IMR-90 (cell line): ENCODE measurements around the gene PRELID1. TPM values are rescaled to one million over a fixed set of nuclear protein-coding genes. Genes with fewer than 3 reads are reported as not detected.

Experiments
- ATAC-seq: fragments of 200-7000 bp; cut with Tn5 transposase; 2 replicates; pipeline ENCODE4 v1.9.1; 2020; ENCODE audit warnings: low read depth, mild to moderate bottlenecking, moderate library complexity
- BruUV-seq: library from RNA; stranded (reverse); fragments of 400-500 nt; replicated peaks from 2 replicates; lab custom pipeline; 2021; lab: Mats Ljungman, UMichigan
- CTCF ChIA-PET: fragments of 300-600 bp; formaldehyde crosslinking; extraction: SDS; loops from one replicate; lab custom pipeline; 2021; ENCODE audit warnings: antibody characterized with exemption; lab: Yijun Ruan, JAX
- POLR2A ChIA-PET: fragments of 300-600 bp; sonication (Branson Sonifier 250); formaldehyde crosslinking; loops from one replicate; lab custom pipeline; 2022; ENCODE audit warnings: antibody characterized with exemption; ENCODE audit not compliant: unreplicated experiment; lab: Charles Lee
- DNase-seq: peaks from one replicate; pipeline ENCODE4 v3.0.0; 2013
- H2AFZ ChIP-seq: replicated peaks from 2 replicates; pipeline ENCODE3; 2013; ENCODE audit warnings: low read length, mild to moderate bottlenecking; ENCODE audit not compliant: poor library complexity
- H2AK5ac ChIP-seq: 2 replicates; pipeline ENCODE4 v1.6.1; 2013; ENCODE audit warnings: low read depth, low read length, inconsistent platforms
- H2AK9ac ChIP-seq: replicated peaks from 2 replicates; pipeline ENCODE3; 2013; ENCODE audit warnings: mild to moderate bottlenecking, low read depth, low read length, moderate library complexity; ENCODE audit not compliant: poor library complexity
- H2BK120ac ChIP-seq: 2 replicates; pipeline ENCODE4 v1.6.1; 2013; ENCODE audit warnings: low read depth, low read length, inconsistent platforms
- H2BK15ac ChIP-seq: 3 replicates; pipeline ENCODE4 v1.6.1; 2013; ENCODE audit warnings: low read depth, low read length, inconsistent platforms
- H2BK20ac ChIP-seq: 2 replicates; pipeline ENCODE4 v1.6.1; 2013; ENCODE audit warnings: low read depth, mild to moderate bottlenecking, inconsistent platforms, low read length, moderate library complexity
- H2BK5ac ChIP-seq: 2 replicates; pipeline ENCODE4 v1.6.1; 2013; ENCODE audit warnings: mild to moderate bottlenecking, low read depth, low read length, inconsistent platforms; ENCODE audit not compliant: poor library complexity, severe bottlenecking
- H3K14ac ChIP-seq: replicated peaks from 2 replicates; pipeline ENCODE4 v1.6.1; 2013; ENCODE audit warnings: low read depth, low read length, inconsistent platforms
- H3K18ac ChIP-seq: 2 replicates; pipeline ENCODE4 v1.6.1; 2013; ENCODE audit warnings: low read depth, low read length, control low read depth
- H3K23ac ChIP-seq: 2 replicates; pipeline ENCODE4 v1.6.1; 2013; ENCODE audit warnings: low read depth, low read length, inconsistent platforms
- H3K27ac ChIP-seq: 2 replicates; pipeline ENCODE4 v1.5.1; 2013; ENCODE audit warnings: mild to moderate bottlenecking, control low read depth, low read length; ENCODE audit not compliant: insufficient read depth
- H3K27me3 ChIP-seq: 2 replicates; pipeline ENCODE4 v1.6.1; 2013; ENCODE audit warnings: low read length; ENCODE audit not compliant: control insufficient read depth, insufficient read depth
- H3K36me3 ChIP-seq: 2 replicates; pipeline ENCODE4 v1.6.1; 2013; ENCODE audit warnings: low read length, mixed read lengths; ENCODE audit not compliant: control insufficient read depth, insufficient read depth
- H3K4ac ChIP-seq: 2 replicates; pipeline ENCODE4 v1.6.1; 2013; ENCODE audit warnings: low read depth, low read length, inconsistent platforms
- H3K4me1 ChIP-seq: 2 replicates; pipeline ENCODE4 v1.6.1; 2013; ENCODE audit warnings: low read length, mixed read lengths; ENCODE audit not compliant: control insufficient read depth, insufficient read depth
- H3K4me2 ChIP-seq: 2 replicates; pipeline ENCODE4 v1.6.1; 2013; ENCODE audit warnings: low read depth, mild to moderate bottlenecking, control low read depth, low read length, moderate library complexity
- H3K4me3 ChIP-seq: 2 replicates; pipeline ENCODE4 v1.5.1; 2013; ENCODE audit warnings: low read depth, mild to moderate bottlenecking, control low read depth, low read length, moderate library complexity; ENCODE audit not compliant: insufficient read depth
- H3K56ac ChIP-seq: 2 replicates; pipeline ENCODE4 v1.6.1; 2013; ENCODE audit warnings: low read length, inconsistent platforms; ENCODE audit not compliant: insufficient read depth; ENCODE audit errors: extremely low read depth
- H3K79me1 ChIP-seq, 2 experiments: 2 replicates each; pipeline ENCODE4 v1.6.1; 2013; ENCODE audit warnings: low read length in 2 of 2, inconsistent platforms in 1 of 2, low read depth in 1 of 2
- H3K9ac ChIP-seq: 2 replicates; pipeline ENCODE4 v1.6.1; 2013; ENCODE audit warnings: low read depth, low read length, control low read depth
- H3K9me1 ChIP-seq: 2 replicates; pipeline ENCODE4 v1.6.1; 2013; ENCODE audit warnings: low read length, inconsistent platforms; ENCODE audit not compliant: insufficient read depth
- H3K9me3 ChIP-seq: 2 replicates; pipeline ENCODE4 v1.6.1; 2013; ENCODE audit warnings: low read length; ENCODE audit not compliant: control insufficient read depth, insufficient read depth
- H4K20me1 ChIP-seq: 2 replicates; pipeline ENCODE4 v1.6.1; 2013; ENCODE audit warnings: low read length, inconsistent platforms; ENCODE audit not compliant: insufficient read depth
- H4K5ac ChIP-seq: 2 replicates; pipeline ENCODE4 v1.6.1; 2013; ENCODE audit warnings: mild to moderate bottlenecking, low read depth, low read length, control low read depth
- H4K8ac ChIP-seq, 2 experiments: 2 replicates each; pipeline ENCODE4 v1.6.1; 2013; ENCODE audit warnings: low read depth in 2 of 2, low read length in 2 of 2, control low read depth in 1 of 2, inconsistent platforms in 1 of 2
- H4K91ac ChIP-seq: 2 replicates; pipeline ENCODE4 v1.6.1; 2013; ENCODE audit warnings: low read depth, low read length, inconsistent platforms; ENCODE audit not compliant: insufficient read depth
- BHLHE40 ChIP-seq: fragments of 150-350 bp; IDR thresholded peaks from 2 replicates; pipeline ENCODE4 v1.6.1; 2016; ENCODE audit warnings: mild to moderate bottlenecking, low read depth, low read length
- CEBPB ChIP-seq: IDR thresholded peaks from 2 replicates; pipeline ENCODE4 v1.6.1; 2012; ENCODE audit warnings: low read depth, low read length, improper control_type of control experiment
- CHD1 ChIP-seq: IDR thresholded peaks from 2 replicates; pipeline ENCODE4 v1.6.1; 2012; ENCODE audit warnings: low read depth, low read length, improper control_type of control experiment
- ELK1 ChIP-seq: fragments of 150-350 bp; IDR thresholded peaks from 2 replicates; pipeline ENCODE4 v1.6.1; 2016; ENCODE audit warnings: low read depth, mild to moderate bottlenecking, low read length, moderate library complexity, borderline replicate concordance
- FOS ChIP-seq: fragments of 150-350 bp; IDR thresholded peaks from 2 replicates; pipeline ENCODE4 v1.6.1; 2016; ENCODE audit warnings: low read depth, low read length
- MAFK ChIP-seq: IDR thresholded peaks from 2 replicates; pipeline ENCODE4 v1.6.1; 2012; ENCODE audit warnings: low read depth, low read length, improper control_type of control experiment
- MAZ ChIP-seq: IDR thresholded peaks from 2 replicates; pipeline ENCODE4 v1.6.1; 2012; ENCODE audit warnings: low read depth, mild to moderate bottlenecking, low read length, improper control_type of control experiment, moderate library complexity, borderline replicate concordance
- MXI1 ChIP-seq: IDR thresholded peaks from 2 replicates; pipeline ENCODE4 v1.6.1; 2012; ENCODE audit warnings: low read depth, mild to moderate bottlenecking, low read length, moderate library complexity, borderline replicate concordance
- NFE2L2 ChIP-seq: fragments of 150-350 bp; IDR thresholded peaks from 2 replicates; pipeline ENCODE4 v1.6.1; 2016; ENCODE audit warnings: low read depth, mild to moderate bottlenecking, low read length
- POLR2A ChIP-seq: IDR thresholded peaks from 2 replicates; pipeline ENCODE4 v1.6.1; 2012; ENCODE audit warnings: mild to moderate bottlenecking, low read depth, low read length
- RAD21 ChIP-seq: IDR thresholded peaks from 2 replicates; pipeline ENCODE4 v1.6.1; 2012; ENCODE audit warnings: low read length, improper control_type of control experiment
- RCOR1 ChIP-seq: IDR thresholded peaks from 2 replicates; pipeline ENCODE4 v1.6.1; 2012; ENCODE audit warnings: mild to moderate bottlenecking, low read length, improper control_type of control experiment; ENCODE audit not compliant: insufficient replicate concordance
- RFX5 ChIP-seq: IDR thresholded peaks from 2 replicates; pipeline ENCODE4 v1.8.0; 2012; ENCODE audit warnings: low read depth, mild to moderate bottlenecking, low read length, moderate library complexity
- SMC3 ChIP-seq: fragments of 150-350 bp; IDR thresholded peaks from 2 replicates; pipeline ENCODE4 v1.6.1; 2016; ENCODE audit warnings: low read depth, mild to moderate bottlenecking, antibody characterized with exemption, low read length, moderate library complexity
- USF2 ChIP-seq: fragments of 150-350 bp; IDR thresholded peaks from 2 replicates; pipeline ENCODE4 v1.6.1; 2017; ENCODE audit warnings: mild to moderate bottlenecking, antibody characterized with exemption, low read length, low read depth
- WGBS, 2 experiments: methylation state at CpG; one replicate each; pipeline versions ENCODE4 v1.1.5 to v1.1.7; 2013; ENCODE audit warnings: missing lambda C conversion rate in 2 of 2; ENCODE audit not compliant: insufficient read length in 1 of 2; ENCODE audit errors: extremely low coverage in 2 of 2; 5-methylcytosine and 5-hydroxymethylcytosine counted together
- dilution Hi-C: fragments of 300-500 bp; cut with HindIII; formaldehyde crosslinking; loops from one replicate; pipeline ENCODE4 v1.14.3; 2018; ENCODE audit warnings: low sequenced_read_pairs; ENCODE audit not compliant: unreplicated experiment
- in situ Hi-C: fragments of 300-500 bp; cut with MboI; formaldehyde crosslinking; loops from 3 replicates; pipeline ENCODE4 v1.14.3; 2019; ENCODE audit warnings: low sequenced_read_pairs, inconsistent platforms, mixed read lengths
- intact Hi-C: fragments of 100-400 bp; cut with micrococcal nuclease; formaldehyde crosslinking; loops from 2 replicates; pipeline ENCODE4 v1.10.0; 2022
- polyA plus RNA-seq, 3 experiments: library from polyadenylated mRNA; depleted of rRNA; stranded (reverse); fragments of >200 nt; gene quantifications; 2 replicates each; pipeline ENCODE4 v1.2.3, GENCODE V29; 2012; ENCODE audit warnings: low replicate concordance in 1 of 3
- total RNA-seq: library from RNA; depleted of rRNA; stranded (reverse); fragments of >200 nt; gene quantifications from 2 replicates; pipeline ENCODE4 v1.2.3, GENCODE V29; 2012
- TF ChIP-seq, protein P1 (sequence below): conservative IDR thresholded peaks from 2 replicates; pipeline ENCODE4 v1.5.1; 2012; ENCODE audit warnings: mild to moderate bottlenecking, low read depth, low read length, improper control_type of control experiment

PRELID1 gene
- total and polyA plus RNA-seq, 2 of the 4 experiments (the other 2 are of a cell fraction): 116 to 239 TPM

DNA sequence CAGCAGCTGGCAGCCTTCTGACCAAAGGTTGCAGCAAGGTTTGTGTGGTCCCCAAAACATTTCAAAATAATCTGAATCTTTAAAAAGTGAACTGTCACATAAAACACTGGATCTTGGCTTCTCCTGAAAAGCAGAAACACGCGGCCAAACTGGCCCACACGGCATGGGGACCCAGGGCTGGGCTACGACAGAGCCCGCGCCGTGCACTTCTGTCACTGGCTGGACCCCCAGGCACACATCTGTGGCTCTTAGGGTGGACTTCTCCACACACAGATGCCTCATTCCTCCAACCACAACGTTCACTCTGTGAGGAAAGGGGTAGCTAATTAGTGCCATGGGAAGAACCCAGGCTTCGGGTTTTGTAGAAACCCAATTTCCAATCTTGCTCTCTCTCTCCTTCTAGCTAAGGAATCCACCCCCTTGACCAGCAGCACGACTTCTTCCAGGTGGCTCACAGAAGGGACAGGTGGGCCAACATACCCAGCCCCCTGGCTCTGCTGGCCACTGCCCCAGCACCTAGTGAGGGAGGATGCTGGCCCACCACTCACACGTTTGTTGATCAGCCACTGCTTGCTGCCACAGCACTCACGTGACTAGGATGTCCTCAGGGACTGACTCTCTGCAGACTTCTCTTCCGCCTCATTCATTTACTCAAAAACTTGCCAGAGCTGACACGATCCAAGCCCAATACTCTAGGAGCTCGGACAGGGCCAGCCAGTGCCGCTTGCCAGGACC is 30.0 kb downstream of the PRELID1 start:
- Histone ChIP-seq H2BK120ac (no peak overlapping the region), H2AK9ac (no peak overlapping the region), H4K8ac (no peak overlapping the region), H3K9me1 (no peaks in the 10 kb centered on the region), H4K20me1 (peaks cover 7% of the 10 kb centered on the region; the same call in 1 of the 2 replicates), H2AK5ac (no peak overlapping the region), H4K91ac (no peak overlapping the region), H3K4me1 (no peaks in the 10 kb centered on the region), H3K4me2 (no peak overlapping the region), H3K56ac (no peak overlapping the region), H3K18ac (no peak overlapping the region), H3K36me3 (peaks cover 84% of the 10 kb centered on the region), H3K79me1 (peaks cover 2 to 14% of the 10 kb centered on the region in 2 experiments; a peak in 2 of 4 replicates), H3K4ac (no peak overlapping the region), H3K4me3 (no peak overlapping the region), H2BK20ac (no peak overlapping the region), H3K27ac (no peak overlapping the region), H2AFZ (no peak overlapping the region), H3K14ac (no peak overlapping the region), H4K5ac (no peak overlapping the region), H3K9me3 (no peaks in the 10 kb centered on the region), H3K9ac (no peak overlapping the region), H3K27me3 (no peaks in the 10 kb centered on the region), H2BK15ac (no peak overlapping the region), H3K23ac (no peak overlapping the region), H2BK5ac (no peak overlapping the region)
- no peak for ATAC-seq
- no peak for TF ChIP-seq SMC3
- no peak for TF ChIP-seq RAD21
- TF ChIP-seq POLR2A: no peak
- TF ChIP-seq MAFK: no peak
- no peak for TF ChIP-seq MXI1
- TF ChIP-seq BHLHE40: no peak
- no peak for TF ChIP-seq CEBPB
- TF ChIP-seq, protein P1, sequence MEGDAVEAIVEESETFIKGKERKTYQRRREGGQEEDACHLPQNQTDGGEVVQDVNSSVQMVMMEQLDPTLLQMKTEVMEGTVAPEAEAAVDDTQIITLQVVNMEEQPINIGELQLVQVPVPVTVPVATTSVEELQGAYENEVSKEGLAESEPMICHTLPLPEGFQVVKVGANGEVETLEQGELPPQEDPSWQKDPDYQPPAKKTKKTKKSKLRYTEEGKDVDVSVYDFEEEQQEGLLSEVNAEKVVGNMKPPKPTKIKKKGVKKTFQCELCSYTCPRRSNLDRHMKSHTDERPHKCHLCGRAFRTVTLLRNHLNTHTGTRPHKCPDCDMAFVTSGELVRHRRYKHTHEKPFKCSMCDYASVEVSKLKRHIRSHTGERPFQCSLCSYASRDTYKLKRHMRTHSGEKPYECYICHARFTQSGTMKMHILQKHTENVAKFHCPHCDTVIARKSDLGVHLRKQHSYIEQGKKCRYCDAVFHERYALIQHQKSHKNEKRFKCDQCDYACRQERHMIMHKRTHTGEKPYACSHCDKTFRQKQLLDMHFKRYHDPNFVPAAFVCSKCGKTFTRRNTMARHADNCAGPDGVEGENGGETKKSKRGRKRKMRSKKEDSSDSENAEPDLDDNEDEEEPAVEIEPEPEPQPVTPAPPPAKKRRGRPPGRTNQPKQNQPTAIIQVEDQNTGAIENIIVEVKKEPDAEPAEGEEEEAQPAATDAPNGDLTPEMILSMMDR: no peak
- no peak for TF ChIP-seq FOS
- TF ChIP-seq MAZ: no peak
- TF ChIP-seq USF2: no peak
- no peak for TF ChIP-seq ELK1
- no peak for TF ChIP-seq RFX5
- TF ChIP-seq RCOR1: no peak
- no peak for TF ChIP-seq CHD1
- no peak for TF ChIP-seq NFE2L2
- CTCF ChIA-PET: no interaction called here
- no TSS peak for BruUV-seq
- dilution Hi-C loops (no loop called here), intact Hi-C loops (no loop called here), in situ Hi-C loops (no loop called here)
- DNase-seq: no peak
- WGBS, 2 experiments: 100% methylated on average over 1 of the region's 16 CpGs; no CpG with 5 or more reads in 1 of the 2 experiments
- POLR2A ChIA-PET: no interaction called here
